ENCODE measurements around the gene GFM1. TPM values are rescaled to one million over a fixed set of nuclear protein-coding genes. Genes with fewer than 3 reads are reported as not detected.

GFM1 gene
- total and polyA plus RNA-seq, 2 of the 13 experiments (the other 11 are each of a cell fraction or from before 2014, with no cell fraction given): 10.5 to 59.0 TPM

GRCh38 chr3:158644345-158644908, at the start of gene GFM1 (continued):
- 0 out of 2 replicates have a peak, but pooled peaks have one; percentile 42 for TF ChIP-seq PRDM10 (CRISPR knock-in tag; IDR thresholded peaks at IDR 0.05; ENCODE audit: low read depth)
- TF ChIP-seq ZNF543 (CRISPR knock-in tag; IDR thresholded peaks at IDR 0.05): 0 out of 2 replicates have a peak, but pooled peaks have one; percentile 41
- TF ChIP-seq ZSCAN31 (CRISPR knock-in tag; IDR thresholded peaks at IDR 0.05; ENCODE audit: low read depth): no peak
- peak; percentile 88 for TF ChIP-seq ZFY (CRISPR knock-in tag; IDR thresholded peaks at IDR 0.05)
- no peak for TF ChIP-seq HNRNPH1 (optimal IDR thresholded peaks at IDR 0.05; ENCODE audit: low read depth, low read length)
- no peak for TF ChIP-seq HNRNPK (IDR thresholded peaks at IDR 0.05; ENCODE audit: low read depth, low read length, poor library complexity, severe bottlenecking)
- TF ChIP-seq FOXK2 (IDR thresholded peaks at IDR 0.05): peak; percentile 22; the same call in 1 of the 2 replicates
- TF ChIP-seq XBP1 (CRISPR knock-in tag; IDR thresholded peaks at IDR 0.05): 0 out of 2 replicates have a peak, but pooled peaks have one; percentile 11
- TF ChIP-seq PAX8 (CRISPR knock-in tag; IDR thresholded peaks at IDR 0.05; ENCODE audit: borderline replicate concordance): no peak
- TF ChIP-seq ZNF275 (CRISPR knock-in tag; IDR thresholded peaks at IDR 0.05; ENCODE audit: borderline replicate concordance): 0 out of 2 replicates have a peak, but pooled peaks have one; percentile 69
- peak; percentile 64 for TF ChIP-seq SP2 (CRISPR knock-in tag; IDR thresholded peaks at IDR 0.05)
- peak; percentile 71; the same call in 1 of the 2 replicates for TF ChIP-seq ZNF567 (CRISPR knock-in tag; IDR thresholded peaks at IDR 0.05; ENCODE audit: borderline replicate concordance)
- no peak for TF ChIP-seq KDM1A (CRISPR knock-in tag; IDR thresholded peaks at IDR 0.05)
- no peak for TF ChIP-seq ZNF549 (CRISPR knock-in tag; IDR thresholded peaks at IDR 0.05)
- TF ChIP-seq RAD51 (IDR thresholded peaks at IDR 0.05; ENCODE audit: borderline replicate concordance): no peak
- TF ChIP-seq NONO (IDR thresholded peaks at IDR 0.05): no peak
- TF ChIP-seq NONO (CRISPR knock-in tag; conservative IDR thresholded peaks at IDR 0.05): peak; percentile 97
- TF ChIP-seq ZNF841 (CRISPR knock-in tag; IDR thresholded peaks at IDR 0.05; ENCODE audit: borderline replicate concordance): no peak
- no peak for TF ChIP-seq PCBP2 (optimal IDR thresholded peaks at IDR 0.05; ENCODE audit: low read depth, low read length, poor library complexity, severe bottlenecking)
- TF ChIP-seq E2F1 (CRISPR knock-in tag; IDR thresholded peaks at IDR 0.05): no peak
- TF ChIP-seq TEAD2 (CRISPR knock-in tag; IDR thresholded peaks at IDR 0.05): no peak
- no peak for TF ChIP-seq NFRKB (IDR thresholded peaks at IDR 0.05)
- peak; percentile 83; the same call in 1 of the 2 replicates for TF ChIP-seq RFXAP (CRISPR knock-in tag; IDR thresholded peaks at IDR 0.05; ENCODE audit: borderline replicate concordance)
- no peak for TF ChIP-seq ZSCAN20 (CRISPR knock-in tag; IDR thresholded peaks at IDR 0.05; ENCODE audit: borderline replicate concordance)
- no peak for TF ChIP-seq ZBTB43 (CRISPR knock-in tag; conservative IDR thresholded peaks at IDR 0.05)
